Measurements from ENCODE around the gene NMD3.
"Not testable (repeated sequence)": the region's sequence is repeated elsewhere in the genome, so short reads cannot be mapped to it uniquely, and the experiment has no call there.

The NMD3 gene

DNA sequence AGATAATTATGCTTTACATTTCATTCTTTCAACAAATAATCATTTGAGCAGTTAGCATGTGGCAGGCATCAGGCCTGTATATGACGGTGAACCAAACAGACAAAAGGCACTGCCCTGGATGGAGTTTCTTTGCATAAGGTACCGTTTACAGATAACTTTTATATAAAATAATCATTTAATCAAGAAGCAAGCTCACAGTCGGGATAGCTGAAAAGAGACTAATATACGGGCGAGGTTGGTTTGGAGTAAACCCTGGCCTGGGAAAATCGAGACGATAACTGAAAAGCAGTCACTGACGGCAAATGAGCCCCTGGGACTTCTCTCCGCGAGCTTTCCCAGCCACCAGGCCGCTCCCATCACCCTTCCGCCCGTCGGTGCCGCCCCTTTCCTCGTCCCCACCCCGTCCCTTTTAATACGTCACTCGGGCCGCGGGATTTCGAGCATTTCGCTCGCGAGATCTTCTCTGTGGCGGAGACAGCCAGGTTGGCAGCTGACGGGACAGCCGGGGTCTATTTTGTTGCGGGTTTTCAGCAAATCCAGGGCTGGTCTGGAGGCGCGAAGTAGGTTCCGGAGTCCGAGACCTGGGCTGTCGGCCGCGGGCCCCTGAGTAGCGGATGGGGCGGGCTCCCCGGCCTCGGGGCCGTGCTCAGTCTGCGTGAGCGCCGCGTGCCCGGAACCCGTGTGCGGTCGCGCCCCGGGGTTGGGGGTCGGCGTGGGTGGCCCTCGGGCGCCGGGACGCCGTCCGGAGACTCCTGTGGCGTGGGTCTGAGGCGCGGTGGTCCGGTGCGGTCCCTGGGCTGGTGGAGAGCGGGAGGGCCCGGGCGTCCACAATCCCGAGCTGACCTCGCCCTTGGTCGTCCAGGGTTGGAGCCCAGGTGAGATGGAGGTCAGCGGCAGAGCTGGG lies at the start of gene NMD3:
TSS of gene NMD3 (plus strand) at position 462 of the 904 bp plus-strand sequence. CDS start 703 bp downstream, outside the sequence.
- DNase-seq = peak; percentile 88

DNA sequence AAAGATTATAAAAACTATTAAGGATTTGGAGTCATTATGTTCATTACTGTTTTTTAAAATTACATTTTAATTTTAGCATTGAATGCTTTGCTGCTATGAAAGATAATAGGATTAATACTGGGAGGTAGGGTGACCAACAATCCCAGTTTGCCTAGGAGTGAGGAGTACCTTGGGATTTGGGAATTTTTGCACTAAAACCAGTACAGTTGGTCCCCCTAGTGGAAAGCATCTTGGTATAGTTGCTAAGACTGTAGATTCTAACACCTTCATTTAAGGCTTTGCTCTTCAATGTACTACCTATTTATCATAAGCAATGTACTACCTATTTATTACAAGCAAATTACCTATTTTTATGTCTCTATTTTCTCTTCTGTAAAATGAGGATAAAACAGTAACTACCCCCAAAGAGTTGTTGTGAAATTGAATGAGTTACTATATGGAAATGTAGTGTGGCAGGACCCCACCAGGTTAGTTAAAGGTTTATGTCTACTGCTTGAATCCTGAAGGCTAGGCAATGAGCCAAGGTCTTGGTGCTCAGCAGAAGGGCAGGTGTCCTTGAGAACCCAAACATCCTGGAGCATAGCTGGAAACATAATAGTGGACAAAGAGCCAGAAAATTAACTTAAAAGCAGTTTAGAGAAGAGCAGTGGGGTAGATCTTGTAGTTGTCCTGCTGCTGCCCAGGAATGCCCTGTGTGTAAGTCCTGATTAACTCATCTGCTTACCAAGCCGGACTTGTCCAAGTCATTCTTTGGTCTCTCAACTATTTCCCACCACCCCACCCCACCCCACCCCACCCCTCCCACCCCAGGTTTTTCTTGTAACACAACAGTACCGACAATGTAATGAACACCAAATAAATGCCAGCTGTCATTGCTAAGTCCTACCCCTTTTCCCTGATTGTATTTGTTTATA lies 49.2 kb upstream of the NMD3 start:
- DNase-seq = peak; percentile 8

DNA sequence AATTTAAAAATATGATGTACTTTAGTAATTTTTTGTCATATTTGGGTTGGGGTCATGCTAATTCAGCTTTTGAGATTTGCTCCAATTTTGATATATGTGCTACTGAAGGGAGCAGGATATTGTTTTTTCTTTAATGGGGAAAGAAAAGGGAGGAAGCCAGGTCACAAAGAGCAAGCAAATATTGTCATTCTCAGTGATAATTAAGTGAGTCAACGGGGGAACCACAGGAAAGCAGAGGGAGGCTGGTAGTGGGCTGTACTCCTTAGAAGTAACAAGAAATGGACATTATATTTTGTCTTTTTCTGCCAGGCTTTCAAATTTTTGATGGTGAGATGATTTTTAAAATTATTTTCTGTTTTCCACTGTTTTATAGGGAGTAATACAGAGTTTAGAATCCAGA lies 45.6 kb upstream of the NMD3 start:
- DNase-seq = no peak

DNA sequence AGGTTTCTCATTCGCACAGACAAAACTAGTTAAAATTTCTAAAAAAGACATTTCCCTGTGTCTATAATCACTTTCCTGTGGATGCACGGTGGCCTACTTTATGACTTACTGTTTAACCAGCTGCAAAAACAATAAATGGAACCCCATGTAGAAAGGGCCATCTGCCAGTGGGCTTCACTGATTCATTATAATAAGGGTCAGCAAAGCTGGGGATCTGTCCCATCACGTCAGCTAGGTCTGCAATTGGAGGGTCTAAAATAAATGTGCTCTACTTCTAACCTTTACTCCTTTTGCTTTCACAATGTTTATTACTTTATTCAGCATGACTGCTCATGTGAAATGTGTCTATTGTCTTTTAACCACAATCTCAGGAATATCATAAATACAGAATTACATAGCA lies 43.1 kb upstream of the NMD3 start:
- DNase-seq = no peak

DNA sequence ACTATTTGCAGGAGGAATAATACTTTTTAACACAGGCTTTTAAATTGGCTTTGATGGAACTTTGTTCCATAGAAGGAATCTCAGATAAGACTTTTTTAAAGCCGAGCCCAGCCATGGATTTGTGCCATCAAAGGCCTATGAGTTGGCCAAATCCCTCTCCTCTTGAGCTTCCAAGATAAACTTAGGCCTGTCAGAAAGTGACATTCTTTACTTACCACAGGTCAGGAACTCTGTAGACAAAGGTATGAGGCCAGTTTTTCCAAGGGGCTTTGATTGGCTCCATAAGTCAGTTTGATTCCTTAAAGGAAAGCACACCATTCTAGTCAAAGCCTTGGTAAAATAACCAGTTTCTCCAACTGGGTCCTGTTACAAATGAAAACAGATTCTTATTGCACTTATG lies 39.7 kb upstream of the NMD3 start:
- DNase-seq = not testable (repeated sequence)

DNA sequence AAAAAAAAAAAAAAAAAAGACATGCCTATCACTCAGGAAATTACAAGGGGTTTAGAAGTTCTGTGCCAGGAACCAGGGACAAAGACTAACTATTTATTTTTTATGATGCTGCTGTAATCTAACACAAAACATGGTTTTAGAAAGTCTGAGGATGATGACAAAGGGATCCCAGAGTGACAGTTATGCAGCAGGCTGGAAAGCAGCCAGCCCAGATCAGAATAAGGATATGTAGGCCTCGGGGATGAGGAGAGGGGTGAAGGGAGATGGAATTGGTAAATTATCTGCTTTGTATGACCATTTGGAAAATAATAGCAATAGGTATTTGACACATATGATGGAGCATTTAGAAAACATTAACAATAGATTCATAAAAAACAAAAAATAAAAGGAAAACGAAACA lies 34.1 kb upstream of the NMD3 start:
- no peak for DNase-seq

DNA sequence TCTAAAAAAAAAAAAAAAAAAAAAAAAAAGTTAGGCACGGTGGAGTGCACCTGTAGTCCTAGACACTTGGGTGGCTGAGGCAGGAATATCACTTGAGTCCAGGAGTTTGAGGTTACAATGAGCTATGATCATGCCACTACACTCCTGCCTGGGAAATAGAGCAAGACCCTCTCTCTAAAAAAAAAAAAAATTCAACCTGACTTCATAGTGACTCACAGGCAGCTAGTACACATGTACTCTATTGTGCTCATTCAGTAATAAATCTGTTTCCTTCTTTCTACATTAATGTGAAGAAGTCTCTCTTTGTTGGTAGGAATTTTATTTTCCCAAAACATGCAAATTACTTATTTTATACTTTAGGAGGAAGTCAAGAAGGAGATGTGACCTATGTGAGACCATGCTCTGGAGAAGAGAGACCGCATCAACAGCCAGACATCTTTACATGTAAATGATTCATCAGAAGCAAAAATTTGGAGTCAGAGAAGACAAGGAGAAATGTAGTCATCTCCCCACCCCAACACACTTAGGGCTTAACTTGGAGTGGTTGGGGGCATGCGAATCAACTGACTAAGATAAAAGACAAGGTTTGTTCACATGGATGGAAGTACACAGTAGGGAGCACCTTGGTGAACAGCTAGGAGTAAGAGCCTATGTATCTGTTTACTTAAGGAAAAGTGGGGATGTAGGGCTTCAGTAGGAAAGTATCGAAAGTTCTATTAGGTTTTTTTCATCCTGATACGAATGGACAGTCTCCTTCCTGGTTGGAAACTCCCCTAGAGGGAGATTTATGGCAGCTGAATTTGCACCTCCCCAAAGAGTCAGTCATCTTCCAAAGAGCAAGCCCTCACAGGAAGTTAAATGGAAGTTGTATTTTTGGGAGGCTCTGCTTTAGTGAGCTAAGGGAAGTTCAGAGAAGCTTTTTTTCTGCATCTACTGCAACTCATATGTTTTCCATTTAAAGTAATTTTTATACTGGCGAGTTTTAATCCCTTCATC lies 23.0 kb upstream of the NMD3 start:
- no peak for DNase-seq

DNA sequence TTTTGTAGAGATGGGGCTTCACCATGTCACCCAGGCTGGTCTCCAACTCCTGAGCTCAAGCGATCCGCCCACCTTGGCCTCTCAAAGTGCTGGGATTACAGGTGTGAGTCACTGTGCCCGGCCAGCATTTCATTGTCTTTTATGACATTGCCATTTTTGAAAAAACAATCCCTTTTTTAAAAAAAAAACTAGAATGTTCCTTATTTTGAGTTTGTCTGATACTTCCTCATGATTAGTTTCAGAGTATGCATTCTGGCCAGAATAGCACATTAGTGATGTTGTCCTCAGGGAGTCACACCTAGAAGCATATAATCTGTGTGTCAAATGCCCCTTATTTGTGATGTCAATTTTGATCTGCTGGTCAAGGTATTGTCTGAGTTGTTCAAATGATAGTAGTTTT lies 21.2 kb upstream of the NMD3 start:
- DNase-seq = no peak

DNA sequence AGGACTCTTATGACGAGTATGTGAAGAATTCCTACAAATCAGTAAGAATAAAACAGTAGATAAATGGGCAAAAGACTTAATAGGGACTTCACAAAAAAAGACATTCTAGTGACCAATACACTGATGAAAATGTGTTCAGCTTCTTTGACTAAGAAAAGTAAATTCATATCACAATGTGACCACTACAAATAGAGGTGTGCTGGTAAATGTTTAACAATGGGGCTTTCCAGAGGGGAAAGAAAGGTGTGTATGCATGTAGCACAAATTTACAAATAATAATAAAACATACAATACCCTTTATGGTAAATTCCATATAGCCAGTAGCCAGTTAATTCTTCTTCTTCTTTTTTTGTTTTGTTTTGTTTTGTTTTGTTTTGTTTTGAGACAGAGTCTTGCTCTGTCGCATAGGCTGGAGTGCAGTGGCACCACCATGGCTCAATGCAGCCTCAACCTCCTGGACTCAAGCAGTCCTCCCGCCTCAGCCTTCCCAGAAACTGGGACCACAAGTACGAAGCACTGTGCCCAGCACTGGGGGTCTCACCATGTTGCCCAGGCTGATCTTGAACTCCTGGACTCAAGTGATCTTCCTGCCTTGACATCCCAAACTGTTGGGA lies 17.5 kb upstream of the NMD3 start:
- DNase-seq = no peak

DNA sequence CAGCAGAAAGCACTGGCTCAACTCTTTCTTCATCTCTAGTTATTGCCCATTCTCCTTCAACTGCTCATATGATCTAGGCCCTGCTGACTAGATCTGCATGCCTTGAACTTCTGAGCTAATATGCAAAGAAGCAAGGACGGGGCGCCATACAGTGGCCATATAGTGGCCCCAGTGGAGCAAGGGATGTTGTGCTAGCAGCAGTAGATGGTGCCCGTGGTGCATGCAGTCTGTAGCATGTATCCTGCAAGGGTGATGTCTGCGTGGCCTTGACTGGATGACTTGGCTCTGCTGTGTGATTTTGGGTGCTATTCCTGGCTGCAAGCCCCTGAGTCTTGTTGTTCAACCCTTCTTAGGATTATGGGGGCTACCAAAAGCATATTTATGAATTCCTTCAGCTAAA lies 12.2 kb upstream of the NMD3 start:
- no peak for DNase-seq

DNA sequence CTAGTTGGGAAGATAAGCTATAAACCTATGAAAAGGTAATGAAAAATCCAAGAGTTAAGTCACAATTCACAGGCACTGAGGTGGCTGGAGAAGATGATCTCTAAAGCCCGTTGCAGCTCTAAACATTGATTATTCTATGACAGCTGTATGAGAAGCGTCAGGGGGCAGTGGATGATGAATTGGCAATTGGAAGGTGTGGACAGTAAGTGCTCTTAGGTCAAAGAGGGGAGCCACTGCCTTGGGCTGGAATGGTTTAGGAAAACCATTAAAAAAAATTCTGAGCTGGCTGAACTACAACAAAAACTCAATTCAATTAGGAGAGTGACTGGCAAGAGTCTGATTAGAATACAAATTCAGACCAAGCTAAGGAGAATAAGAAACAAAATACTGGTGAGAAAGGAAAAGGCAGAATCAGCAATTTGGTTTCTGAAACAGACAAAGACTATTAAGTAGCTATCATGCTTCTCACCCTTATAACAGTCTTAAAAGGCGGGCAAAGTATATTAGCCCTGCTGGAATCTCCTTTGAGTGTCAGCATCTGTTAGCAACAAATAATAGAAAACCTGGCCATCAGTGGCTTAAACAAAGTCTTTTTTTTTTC lies 8.8 kb upstream of the NMD3 start:
- DNase-seq = no peak

DNA sequence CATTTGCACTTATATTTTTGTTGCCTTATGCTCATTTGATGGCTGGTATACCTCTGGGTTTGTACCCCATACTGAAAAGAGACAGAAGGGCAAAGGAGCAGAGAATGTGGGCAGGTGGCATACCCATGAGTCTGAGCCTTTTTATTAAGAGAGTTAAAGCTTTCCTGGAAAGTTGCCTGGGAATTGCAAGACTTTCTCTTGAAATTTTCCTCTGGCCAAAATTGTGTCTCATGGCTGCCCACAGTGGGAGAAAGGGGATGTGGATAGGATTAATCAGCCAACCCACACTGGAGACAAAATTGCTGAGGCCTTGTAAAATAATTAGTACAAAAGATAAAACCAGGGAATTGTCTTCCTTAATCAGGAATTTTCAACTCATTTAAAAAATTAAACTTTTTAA lies 8.2 kb upstream of the NMD3 start:
- no peak for DNase-seq

DNA sequence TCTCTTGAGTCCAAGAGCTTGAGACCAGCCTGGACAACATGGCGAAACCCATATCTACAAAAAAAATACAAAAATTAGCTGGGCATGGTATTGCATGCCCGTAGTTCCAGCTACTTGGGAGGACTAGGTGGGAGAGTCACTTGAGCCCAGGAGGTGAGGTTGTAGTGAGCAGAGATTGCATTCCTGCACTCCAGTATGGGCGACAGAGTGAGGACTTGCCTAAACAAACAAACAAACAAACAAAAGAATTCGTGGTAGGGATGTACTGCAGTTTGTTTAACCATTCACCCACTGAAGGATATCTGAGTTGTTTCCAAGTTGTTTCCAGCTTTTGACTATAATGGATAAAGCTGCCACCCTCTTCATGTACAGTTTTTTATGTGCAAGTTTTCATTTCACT lies 7.5 kb upstream of the NMD3 start:
- DNase-seq = no peak

DNA sequence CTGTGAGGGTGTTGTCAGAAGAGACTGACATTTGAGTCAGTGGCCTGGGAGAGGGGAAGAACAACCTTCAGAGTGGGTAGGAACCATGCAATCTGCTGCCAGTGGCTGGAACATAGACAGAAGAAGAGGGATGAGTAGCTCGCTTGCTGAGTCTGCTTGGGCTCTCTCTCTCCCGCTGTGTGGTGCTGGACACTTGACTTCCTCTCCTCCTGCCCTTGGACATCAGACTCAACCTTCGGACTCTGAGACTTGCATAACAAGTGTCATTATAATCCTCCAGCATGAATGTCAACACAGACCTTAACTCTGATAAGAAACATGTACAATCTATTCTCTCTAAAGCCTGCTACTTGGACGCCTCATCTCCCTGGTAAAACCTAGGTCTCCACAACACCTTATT lies 5.9 kb upstream of the NMD3 start:
- DNase-seq = no peak

DNA sequence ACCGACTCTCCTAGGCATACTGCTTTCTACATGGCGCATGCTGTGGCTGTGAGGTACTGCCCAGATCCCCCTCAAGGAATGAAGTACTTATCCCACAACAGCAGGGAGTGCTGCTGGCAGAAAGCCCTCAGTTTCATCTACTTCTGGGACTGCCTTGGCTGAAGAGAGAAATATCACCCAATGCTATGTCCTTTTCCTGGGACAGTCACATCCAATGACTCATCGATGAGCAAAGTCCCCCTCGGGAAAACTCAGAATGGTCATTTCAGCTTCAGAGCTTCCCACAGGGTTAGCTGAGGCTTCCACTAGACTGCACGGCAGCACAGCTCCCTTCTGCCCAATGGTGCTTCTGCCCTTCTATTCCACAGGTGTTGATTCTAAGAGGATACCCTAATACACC lies 3.6 kb upstream of the NMD3 start:
- DNase-seq = no peak

DNA sequence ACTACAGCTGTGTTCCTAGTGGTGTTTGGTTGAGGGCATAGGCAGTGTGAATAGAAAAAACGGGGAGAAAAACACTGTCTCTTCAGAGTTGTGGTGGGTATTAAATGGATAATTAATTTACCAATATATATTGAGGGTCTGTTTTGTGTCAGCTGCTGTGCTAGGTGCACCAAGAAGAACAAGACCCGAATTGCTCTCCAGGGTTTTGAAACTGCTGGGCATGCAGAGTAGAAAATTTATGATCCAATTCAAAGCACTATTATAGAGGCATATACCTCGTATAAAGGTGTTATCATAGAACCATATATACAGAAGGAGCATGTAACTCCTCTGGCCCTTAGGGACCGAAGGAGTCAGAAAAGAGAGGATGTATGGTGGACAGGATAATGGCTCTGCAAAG lies 1.6 kb upstream of the NMD3 start:
- no peak for DNase-seq

DNA sequence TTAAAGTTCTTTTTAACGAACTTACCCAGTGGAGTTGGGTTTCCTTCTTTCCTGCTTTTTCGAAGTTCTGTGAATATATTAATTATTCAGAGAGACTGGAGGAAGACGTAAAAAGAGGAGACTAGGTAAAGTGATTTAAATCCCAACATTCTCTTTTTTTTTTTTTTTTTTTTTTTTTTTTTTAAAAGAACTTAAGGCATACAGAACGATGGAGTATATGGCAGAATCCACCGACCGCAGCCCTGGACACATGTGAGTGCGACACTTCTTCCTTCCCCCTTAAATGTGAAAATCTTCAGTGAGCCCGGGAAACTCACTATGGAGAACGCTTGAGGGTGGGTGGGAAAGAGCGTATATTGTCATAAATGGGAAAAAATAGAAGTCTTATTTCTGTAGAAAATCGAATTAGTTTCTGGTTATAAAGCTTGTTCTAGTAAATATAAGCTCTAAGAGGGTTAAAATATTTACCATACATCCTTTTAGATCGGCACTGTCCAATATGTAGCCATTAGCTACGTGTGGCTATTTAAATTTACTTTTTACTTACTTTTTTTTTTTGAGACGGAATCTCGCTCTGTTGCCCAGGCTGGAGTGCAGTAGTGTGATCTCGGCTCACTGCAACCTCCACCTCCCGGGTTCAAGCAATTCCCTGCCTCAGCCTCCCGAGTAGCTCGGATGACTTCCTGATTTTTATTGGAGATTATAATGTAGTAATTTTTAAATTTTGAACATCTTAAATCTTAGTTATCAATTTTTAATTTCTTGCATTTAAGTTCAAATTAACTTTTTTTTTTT lies 892 bp downstream of the NMD3 start:
- DNase-seq = no peak

DNA sequence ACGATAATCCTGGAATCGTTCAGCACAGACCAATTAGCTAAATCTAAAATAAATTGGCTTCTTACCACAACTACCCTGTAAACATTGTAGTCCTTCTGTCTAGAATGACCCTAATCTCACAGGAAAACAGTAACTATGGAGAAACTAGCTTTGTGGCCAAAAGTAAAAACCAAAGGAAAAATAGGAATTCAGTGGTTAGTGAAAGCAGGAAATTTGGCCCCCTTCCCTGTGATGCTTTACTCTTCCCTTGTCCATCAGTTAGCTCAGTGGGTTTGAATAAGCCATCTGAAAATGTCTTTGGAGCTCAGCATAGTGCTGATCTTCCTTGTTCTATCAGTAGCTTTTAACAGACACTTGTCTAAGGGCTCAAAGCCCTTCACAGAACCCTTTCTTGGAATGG lies 1.6 kb downstream of the NMD3 start:
- DNase-seq = no peak

DNA sequence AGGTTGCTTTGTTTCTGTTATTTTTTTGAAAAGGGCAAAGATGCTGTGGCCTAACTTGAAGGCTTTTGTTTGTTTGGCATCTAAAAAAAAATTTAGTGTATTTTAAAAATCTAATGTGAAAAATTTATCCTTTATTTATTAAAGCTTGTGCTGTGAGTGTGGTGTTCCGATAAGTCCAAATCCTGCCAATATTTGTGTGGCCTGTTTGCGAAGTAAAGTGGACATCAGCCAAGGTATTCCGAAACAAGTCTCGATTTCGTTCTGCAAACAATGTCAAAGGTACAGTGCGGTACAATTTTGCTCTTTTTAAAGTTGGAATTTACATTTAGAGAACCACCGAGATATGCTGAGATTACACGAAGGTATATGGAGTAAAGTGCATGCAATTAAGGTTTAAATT lies 3.7 kb downstream of the NMD3 start:
- DNase-seq = no peak

DNA sequence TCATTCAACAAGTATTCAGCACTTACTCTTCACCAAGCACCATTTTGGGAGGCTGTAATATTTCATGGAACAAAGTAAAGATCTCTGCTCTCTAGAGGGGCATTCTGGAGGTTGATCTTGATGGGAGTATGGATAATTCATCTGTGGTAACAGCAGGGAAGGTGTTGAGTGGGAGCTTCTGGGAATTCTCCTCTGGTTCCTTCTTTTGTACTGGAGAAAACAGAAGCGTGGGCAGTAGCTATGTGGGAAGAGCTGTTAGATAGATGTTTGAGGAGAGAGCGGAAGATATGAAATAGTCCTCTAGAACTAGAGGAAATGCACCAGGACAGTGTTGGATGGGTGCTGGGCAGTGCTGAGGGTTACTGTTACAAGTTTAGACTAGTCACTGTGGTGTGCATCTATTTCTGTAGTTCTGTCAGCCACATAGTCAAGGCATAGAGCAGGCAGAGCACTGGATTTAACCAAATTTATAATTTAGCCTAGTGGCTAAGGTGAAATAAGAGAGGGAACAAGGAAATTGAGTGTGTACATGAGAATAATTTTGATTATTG lies 9.6 kb downstream of the NMD3 start:
- no peak for DNase-seq

DNA sequence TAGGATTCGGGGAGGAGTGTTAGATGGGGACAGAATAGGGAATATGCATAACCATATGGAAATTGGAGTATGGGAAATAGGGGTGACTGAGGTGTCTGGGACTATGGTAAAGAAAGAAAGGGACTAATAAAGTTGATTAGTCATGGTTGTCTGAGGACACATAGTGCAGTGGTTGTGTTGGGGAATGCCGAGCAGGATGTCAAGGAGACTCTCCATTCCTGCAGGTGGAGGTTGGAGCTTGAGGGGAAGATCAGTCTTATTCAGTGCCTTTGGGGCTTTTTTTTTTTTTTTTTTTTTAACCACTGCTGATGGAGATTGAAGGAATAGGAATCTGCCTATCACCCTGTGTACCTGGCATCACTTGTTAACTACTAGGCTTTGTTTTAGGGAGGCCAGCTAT lies 10.8 kb downstream of the NMD3 start:
- DNase-seq = no peak
